COLO829 (cell line): Measurements from ENCODE around the gene GUCY2F.

ENCODE experiments used
- DNase-seq: peaks from one replicate; pipeline ENCODE4 v3.0.0; 2012; ENCODE audit warnings: low spot score

GUCY2F gene

DNA sequence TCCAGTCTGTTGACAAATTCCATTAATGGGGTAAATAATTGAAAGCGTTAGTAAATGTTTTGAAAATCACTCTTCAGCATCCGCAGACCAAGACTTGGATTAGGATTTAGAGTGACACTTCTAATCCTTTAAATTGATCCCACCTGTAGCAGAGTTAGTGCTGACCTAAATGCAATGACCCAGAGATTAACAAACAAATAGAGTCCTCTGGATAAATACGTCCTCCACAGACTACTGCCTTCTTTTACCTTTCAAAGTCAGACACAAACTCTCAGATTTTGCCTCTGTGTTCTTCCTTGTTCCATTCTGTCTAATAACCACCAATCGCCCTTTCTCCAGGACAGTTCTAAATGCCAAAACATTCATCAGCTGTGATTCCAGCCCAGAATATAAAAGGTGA, at the start of gene GUCY2F:
Gene GUCY2F (minus strand): TSS at position 101 of the 400 bp plus-strand sequence. CDS start 6,150 bp downstream, outside the sequence.
- no peak for DNase-seq

DNA sequence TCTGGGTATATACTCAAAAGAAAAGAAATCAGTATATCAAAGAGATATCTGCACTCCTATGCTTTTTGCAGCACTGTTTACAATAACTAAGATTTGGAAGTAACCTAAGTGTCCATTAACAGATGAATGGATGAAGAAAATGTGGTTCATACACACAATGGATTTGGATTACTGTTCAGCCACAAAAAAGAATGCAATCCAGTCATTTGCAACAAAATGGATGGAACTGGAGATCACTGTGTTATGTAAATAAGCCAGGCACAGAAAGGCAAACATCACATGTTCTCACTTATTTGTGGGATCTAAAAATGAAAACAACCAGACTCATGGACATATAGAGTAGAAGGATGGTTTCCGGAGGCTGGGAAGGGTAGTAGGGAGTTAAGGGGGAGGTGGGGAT, 37.1 kb upstream of the GUCY2F start:
- no peak for DNase-seq

DNA sequence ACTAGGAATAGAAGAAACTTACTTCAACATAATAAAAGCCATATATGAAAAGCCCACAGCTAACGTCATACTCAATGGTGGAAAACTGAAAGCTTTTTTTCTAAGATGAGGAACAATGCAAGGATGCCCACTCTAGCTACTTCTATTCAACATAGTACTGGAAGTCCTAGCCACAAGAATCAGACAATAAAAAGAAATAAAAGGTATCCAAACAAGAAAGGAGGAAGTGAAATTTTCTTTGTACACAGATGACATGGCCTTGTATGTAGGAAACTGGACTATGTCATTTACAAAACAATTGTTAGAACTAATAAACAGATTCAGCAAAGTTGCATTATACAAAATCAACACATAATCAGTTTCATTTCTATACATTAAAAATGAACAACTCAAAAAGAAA, 29.2 kb upstream of the GUCY2F start:
- DNase-seq = no peak

DNA sequence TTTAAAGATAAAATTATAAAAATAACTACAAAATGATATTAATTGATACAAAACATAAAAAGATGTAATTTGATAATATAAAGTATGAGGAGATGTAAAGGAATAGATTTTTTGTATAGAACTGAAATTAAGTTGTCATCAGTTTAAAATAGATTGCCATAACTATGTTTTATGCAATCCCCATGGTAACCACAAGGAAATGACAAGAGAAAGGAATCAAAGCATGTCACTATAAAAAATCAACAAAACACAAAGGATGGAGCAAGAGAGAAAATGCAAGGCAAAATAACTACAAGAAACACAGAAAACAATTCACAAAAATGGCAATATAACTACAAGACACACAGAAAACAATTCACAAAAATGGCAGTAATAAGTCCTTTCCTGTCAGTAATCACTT, 27.0 kb upstream of the GUCY2F start:
- DNase-seq = no peak

DNA sequence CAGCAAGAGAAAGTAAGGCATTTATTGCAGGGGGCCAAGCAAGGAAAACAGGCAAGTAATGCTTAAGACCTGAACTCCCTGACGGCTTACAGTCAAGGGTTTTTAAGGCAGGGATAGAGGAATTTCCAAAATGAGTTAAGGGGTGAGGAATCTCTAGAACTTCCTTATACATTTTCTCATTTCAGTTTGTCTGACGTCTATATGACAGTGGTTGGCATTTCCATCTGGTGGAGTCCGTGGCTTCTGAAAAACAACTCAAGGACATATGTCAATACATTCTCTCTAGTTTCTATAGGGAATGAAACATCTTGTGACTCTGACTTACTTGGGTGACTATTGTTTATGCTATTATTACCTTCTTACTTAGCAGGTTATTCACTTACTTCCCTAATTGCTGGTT, 19.3 kb upstream of the GUCY2F start:
- DNase-seq = no peak

DNA sequence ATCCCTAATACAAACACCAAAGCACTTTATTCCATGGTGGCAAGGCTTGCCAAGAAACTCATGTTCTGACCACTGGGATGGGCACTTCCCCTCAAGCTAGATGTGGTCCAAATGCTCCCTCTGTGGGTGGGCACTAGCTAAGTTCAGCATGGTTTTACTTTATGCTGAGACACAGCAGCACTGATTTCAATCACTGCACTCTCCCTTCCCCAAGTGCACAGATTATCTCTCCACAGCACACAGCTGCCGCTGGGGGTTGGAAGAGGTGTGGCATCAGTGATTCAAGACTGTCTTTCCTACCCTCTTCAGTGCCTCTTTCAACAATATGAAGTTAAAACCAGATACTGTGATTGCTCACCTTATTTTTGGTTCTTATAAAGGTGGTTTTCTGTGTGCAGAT, 16.5 kb upstream of the GUCY2F start:
- no peak for DNase-seq

DNA sequence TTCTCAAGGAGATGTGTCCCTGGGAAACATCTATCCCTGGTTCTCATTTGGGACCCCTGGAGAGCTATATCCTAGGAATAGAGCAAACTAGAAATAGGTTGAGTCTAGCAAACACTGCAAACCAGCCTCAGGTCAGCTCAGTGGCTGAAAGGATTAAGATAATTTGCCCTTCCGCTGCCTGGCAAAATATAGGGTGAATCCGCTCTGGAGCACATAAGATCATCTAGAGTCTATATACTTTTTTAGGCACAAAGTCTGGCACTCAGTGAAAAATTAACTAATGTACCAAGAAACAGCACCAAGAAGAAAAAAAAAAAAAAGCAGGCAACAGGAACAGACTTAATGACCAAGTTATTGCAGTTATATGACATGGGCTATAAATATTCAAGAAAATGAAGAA, 7.3 kb upstream of the GUCY2F start:
- no peak for DNase-seq

DNA sequence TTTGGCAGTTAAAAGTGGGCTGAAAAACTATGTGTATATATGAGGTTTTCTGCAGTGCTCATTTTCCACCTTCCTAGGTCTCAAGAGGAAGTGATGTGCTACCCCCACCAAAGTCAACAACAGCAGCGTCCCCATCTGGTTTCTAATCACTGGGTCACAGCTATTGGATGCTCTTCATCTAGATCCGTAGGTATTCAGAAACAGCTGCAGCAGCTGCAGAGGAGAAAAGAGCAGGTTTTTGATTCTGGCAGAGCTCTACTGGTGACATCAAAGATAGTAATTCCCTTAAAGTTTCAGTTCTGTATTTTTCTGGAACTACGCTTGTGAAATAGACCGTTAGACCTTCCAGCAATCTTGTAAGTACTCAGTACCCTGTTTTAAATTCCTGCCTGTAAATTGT, 5.8 kb upstream of the GUCY2F start:
- DNase-seq = no peak

DNA sequence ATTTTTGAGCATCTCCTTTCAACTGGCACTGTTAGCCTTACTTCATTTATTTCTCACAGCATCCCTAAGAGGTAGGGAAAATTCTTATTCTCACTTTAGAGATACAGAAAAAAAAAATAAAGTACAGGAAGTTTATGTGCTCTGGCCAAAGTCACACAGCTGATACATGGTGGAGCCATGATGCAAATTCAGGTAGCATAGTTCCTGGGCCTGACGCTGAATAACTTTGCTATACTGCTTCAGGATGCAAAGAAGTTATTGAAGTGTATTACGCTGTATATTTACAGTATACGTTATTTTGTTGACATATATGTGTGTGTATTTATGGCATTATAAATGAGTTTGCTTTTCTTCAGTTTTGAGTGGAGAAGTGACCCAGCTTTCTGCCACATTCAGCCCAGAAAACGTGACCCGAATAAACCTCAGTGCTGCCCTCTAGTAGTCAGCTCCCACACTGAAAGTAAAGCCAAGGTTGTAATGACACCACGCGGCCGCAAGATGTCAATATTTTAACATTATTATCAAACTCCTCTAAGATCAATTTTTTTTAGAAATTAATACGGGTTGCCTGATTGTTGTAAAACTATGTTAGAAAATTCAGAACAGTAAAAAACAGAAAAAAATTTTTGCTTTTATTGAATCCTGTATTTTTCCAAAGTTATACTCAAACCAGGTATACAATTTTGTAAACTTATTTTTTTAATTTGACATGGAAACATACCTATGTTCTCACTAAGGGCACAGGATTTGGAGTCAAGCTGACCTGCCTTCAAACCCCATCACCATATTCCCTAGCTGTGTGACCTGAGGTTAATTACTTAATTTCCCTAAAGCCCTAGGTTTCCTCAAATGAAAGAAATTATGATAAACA, 3.8 kb upstream of the GUCY2F start:
- peak; percentile 35 for DNase-seq

DNA sequence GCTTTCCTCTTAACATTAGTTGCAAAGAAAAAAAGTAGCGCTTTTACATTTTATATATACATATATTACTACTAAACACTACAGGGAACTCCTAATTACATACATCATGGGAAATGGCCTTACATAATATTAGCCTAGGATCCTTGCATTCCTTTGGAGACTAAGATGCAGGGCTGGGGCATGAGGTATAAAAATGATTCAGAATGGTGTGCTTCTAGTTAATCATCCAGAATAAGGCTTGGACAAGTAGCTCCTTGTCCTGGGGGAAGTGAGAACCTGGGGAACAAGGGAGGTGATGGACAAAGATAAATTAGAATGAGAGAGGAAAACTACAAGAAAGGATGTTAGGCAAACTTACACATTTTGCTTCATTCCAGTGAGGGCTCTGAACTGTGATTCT, 3.0 kb upstream of the GUCY2F start:
- DNase-seq = no peak

DNA sequence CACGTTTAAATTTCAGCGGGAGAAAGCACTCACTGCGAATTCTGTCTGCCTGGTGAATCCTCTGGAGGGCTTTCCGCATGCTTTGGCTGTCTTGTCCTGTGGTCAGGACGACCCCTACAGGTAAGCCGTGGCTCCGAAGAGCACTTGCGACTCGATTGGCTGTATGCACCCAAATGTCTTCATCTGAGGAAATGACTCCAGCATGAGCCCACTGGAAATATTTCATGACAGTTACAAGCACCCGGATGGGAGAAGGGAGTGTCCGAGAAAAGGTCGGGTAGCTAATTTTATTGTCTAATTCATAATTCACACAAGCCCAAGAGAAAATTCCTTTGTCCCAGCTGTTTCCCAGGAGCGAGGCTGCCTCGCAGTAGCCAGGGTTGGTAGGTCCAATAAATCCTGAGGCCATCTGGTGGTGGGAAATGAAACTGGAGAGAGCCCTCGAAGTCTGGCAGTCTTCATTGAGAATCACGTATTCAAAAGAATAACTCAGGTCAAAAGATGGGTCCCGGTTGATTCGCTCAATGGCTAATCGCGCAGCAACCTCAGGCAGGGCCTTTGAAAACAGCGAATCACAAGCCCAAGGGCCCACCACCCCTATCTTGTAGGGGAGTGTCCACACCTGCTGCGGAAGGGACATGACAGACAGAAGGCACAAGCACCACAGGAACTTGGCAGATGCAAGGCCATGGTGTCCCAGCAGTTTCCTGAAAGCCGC, 6.6 kb downstream of the GUCY2F start:
- peak; percentile 39 for DNase-seq

DNA sequence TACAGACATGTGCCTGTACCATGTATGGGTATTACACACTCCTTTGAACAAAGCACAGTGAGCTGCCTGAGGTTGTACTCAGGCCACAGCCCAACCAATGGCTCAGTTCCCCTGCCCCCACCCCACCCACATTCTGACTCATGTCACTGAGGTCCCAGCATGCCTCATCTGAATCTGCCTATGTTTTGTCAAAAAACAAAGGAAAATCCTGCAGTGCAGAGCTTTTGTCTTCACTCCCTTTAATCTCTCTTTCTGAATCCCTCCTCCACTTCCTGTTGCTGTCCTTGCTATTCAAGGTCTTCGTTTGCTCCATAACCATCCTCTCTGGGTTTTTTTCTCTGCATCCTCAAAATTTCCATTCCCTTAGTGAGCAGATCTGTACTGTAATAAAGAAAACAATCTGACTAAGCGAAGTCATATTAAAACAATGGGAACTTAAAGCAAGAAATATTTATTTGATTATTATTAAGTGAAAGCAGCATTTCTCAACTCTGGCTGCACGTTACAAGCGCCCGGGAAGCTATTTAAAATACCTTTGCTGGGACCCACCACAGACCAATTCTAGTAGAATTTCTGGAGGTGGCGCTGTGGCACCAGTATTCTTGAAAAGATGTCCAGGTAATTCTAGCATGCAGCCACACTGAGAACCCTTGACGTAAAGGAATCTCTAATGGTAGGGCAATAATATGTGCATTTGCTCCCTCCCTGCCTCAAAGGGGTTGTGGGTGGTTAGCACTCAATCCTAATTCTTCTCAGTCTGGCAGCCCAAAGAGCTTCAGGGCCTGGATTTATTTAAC, 8.7 kb downstream of the GUCY2F start:
- peak; percentile 45 for DNase-seq

DNA sequence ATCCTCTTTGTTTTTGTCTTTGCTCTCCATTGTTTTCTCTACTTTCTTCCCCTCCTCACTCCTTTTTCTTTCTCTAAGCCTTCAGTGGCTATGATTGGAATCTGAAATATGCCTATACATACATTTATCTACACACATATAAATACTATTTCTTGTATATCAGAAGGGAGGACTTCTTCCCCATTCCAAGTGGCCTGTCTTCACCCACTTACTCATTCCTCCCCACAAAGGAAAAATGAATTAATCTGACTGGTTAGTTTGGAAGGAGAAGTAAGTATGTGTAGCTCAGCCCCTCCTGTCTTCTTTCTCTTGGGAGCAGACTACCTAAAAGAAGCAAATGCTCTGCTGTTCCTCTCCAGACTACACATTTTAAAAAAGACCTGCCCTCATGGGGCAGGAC, 17.7 kb downstream of the GUCY2F start:
- no peak for DNase-seq

DNA sequence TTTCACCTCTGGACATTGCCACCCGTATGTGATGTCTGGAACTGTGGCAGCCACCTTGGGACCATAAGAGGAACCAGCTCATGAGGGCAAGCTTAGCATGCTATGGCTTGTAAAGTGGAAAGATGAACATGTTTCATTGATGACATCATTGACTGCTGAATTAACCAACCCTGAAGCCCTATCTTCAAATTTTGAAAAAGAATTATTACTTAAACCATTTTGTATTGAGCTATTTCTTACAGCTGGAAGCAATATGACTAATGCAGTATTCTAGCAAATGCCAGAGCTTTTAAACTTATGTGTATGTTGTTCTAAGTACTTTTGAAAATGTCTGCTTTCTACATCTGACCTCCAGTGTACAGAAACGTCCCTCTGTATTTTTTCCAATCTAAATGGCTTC, 18.1 kb downstream of the GUCY2F start:
- no peak for DNase-seq

DNA sequence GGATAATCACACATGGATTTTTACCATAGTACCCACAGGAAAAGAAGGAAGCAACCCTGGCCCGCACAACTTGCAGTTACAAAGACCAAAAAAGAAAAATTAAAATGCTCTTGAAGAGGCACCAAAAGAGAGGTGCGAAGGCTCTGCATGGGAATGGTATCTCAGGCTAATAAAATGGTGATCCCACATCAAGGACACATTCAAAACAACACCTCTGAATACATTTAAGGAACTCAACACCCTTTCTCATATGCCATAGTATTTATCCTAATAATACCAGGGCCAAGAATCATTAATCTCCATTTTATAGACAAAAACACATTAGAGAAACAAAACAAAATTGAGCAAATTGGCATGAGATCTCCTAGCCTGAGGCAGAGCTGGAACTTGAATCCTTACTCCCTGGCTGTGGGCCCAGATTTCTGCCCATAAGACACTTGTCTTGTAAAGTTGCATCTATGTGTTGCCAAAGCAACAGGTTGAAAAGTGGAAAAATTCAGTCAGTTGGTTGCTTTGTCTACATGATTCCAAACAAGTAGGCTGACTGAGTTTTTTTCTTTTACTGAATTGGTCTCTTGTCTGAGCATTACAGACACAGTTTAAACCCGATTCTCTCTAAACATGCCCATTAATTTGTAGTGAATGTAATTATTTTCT, 33.5 kb downstream of the GUCY2F start:
- DNase-seq = peak; percentile 67

DNA sequence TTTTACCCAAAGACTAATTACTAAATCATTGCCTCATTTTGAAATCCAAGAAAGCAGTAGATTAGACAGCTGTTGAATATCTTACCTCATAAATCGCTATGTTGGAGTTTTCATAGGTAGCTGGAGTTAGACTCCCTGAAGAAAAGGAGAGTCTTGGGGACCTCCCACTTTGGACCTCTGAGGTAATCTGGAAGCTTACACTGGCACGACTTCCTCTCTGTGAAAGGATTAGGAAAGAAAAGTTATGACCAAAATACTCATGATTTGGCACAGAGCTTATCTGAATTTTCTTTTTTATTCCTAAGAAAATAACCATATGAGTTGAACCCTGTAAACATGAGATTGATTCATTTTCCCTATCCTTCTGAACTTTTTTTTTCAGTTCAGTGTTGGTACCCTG, 40.6 kb downstream of the GUCY2F start:
- DNase-seq = no peak

DNA sequence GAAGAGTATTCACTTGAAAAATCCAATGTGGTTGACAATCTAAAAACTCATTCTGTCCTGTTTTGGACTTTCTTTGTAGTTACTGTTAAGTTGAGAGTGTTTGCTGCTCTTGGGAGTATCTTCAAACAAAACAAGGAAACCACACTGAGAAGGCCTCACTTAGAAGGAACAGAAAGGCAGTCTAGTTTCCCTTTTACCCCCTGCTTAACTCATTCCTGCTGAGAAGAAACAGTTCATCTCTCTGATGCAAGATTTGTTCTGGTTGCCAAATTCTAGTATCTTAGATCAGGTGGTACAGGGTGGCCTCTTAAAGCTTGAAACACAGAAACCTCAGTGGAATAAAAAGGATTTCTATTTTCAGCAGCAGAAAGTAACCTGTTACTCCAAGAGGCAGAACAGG, 41.4 kb downstream of the GUCY2F start:
- DNase-seq = no peak

DNA sequence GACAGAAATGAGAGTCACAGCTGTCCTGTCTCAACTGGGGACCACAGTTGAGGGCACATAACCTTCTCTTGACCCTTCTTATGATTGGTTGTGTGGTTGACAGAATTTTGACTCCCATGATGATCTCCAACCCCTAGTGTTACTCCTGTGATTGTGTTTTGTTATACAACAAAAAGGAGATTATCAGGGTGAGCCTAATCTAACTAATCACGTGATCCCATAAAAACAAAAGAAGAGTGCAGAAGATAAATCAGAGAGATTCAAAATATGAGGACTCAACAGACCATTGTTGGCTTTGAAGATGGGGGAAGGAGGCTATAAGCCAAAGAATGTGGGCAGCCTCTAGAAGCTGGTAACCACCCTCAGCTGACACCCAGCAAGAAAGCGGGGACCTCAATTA, 72.7 kb downstream of the GUCY2F start:
- DNase-seq = no peak

DNA sequence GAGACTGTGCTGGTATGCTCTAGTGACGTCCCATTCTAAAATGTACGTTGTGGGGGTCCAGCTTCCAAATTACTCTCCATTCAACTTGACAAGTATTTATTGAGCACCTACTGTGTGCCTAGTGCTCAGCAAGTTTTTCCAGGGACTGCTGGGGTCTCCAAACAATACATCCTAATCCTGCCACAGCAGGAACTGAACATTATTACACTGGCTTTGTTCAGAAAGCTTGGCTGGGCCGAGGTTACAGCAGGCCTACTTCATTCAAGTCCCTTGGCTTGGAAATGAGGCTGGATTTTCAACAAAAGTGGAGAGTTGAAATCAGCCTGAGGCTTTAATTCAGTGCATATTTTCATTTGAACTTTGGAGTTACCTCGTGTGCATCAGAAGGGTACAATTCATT, 78.0 kb downstream of the GUCY2F start:
- no peak for DNase-seq

DNA sequence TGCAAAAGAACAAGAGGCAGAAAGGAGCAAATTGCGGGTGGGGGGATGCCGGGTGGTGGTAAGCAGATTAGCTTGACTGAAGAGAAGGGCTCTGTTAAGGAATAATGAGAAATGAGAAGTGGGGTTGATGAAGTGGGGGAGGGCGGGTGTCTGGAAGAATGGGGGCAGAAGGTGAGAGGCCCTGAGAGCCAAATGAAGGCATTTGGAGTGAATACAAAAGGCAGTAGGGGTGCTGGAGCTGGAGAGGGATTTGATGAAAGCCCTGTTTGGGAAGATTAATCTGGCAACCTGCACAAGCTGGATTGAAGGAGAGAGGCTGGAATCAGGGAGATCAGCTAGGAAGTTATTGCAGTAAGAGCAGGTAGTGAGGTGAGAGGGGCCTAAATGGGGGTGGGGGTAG, 82.1 kb downstream of the GUCY2F start:
- no peak for DNase-seq

DNA sequence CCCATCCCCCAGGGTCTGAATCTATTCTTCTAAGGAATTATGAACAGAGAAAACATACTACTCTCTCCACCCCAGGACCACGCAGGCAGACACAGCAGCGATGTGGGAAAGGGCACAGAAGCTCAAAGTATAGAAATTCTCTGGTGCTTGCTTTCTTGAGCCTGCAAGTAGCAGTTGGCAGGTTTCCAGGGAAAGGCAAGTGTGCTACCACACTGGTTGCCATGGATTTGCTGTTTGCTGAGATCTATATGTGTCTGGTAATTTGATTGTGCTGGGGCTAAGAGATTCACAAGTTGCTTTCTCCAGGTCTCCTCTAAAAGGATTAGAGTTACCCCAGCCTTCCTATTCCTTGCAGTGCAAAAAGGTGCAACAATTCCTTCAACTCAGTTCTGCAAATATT, 83.1 kb downstream of the GUCY2F start:
- no peak for DNase-seq

DNA sequence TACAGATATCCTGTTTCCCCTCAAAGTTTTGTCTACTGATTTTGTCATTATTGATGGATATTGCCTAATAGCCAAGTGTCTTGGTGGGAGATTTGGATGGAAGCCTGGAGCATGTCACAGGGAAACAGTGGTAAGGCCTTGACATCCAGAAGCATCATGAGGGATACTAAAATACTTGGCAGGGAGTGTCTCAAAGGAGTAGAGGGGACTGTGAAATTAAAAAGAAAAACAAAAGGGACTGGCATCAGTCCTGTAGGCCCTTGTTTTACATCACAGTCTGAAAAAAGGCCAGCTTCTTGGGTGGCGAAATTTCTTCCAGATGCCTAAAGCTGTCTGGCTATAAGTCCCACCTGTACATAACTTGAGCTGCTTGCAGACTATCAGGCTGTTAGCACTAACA, 83.8 kb downstream of the GUCY2F start:
- DNase-seq = no peak
